Epithelial cell of proximal tubule (primary cell): Measurements from ENCODE around the gene GJA8. TPM values are rescaled to one million over a fixed set of nuclear protein-coding genes. Genes with fewer than 3 reads are reported as not detected.
A peak's percentile ranks its signal among the peaks of the same experiment; 100 is the strongest.
"Not testable (repeated sequence)": the region's sequence is repeated elsewhere in the genome, so short reads cannot be mapped to it uniquely, and the experiment has no call there.

ENCODE experiments used
- DNase-seq: peaks from one replicate; pipeline ENCODE4 v3.0.0-alpha.2; 2011; ENCODE audit warnings: low read depth
- H3K4me3 ChIP-seq: 2 replicates; pipeline ENCODE4 v1.5.1; 2011; ENCODE audit warnings: low read depth, mild to moderate bottlenecking, low read length
- total RNA-seq: library from RNA; depleted of rRNA; stranded (reverse); fragments of >200 nt; gene quantifications from 2 replicates; pipeline ENCODE4 v1.2.3, GENCODE V29; 2015

Gene GJA8
- total RNA-seq, 1 donor from 2014 or later: not detected

DNA sequence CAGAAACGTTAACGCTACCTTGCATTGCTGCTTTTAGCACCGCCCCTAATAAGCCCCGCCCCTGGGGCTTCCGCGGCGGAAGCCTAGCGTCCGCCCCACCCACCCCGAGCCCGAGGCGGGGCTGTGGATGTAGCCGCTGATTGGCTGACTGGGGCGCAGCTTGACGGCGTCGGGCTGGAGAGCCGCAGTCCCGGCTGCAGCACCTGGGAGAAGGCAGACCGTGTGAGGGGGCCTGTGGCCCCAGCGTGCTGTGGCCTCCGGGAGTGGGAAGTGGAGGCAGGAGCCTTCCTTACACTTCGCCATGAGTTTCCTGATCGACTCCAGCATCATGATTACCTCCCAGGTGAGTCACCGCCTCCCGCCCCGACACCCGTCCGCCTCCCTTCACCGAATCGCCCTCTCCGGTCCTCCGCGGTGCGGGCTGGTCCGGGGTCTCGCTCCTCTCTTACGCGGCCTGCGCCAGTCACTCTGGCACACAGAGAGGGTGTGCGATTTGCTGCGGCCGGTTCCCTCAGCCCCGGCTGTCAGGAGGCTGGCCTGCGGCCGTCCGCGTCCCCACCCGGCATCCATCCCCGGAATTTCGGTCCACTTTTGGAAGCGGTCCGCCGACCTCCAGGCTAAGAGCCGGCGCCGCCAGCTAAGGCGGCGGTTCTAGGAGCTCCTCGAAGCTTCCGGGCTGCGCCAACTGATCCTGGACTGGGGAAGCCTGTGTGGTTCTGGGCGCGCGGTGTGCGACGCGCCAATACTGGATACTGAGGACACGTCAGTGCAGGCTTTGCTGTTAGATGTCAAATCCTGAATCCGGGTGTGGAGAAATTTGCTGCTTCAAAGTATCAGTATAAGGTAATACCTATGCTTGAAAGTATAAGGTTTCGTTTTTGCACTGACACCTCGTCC is 25.9 kb downstream of the GJA8 start, which contains the start of gene GPR89B:
Gene GPR89B, plus strand, starts transcription at position 185 of the 897 bp plus-strand sequence. Its CDS starts 117 bp downstream, at position 302.
- peak; percentile 12 for DNase-seq
- H3K4me3 ChIP-seq: peak within 1 kb of the TSS; percentile 77

DNA sequence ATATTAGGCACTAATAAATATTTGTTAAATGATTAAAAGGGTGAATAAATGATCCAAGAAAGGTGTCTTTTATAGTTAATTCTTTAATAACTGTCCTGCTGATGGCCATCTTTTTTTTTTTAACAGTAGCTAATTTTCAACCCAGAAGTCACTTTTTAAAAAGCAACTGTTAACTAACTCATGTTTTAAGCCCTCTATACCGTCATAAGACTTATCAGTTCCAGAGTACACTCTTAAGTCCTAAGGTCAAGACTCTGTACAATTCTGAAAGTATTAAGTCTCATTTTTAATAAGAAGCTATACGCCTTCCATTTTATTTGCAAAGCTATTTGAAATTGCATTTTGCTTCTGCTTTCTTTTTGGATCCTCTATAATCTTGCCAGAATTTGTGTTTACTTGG is 28.5 kb downstream of the GJA8 start:
- not testable (repeated sequence) for DNase-seq, H3K4me3 ChIP-seq

- H3K4me3 ChIP-seq, DNase-seq: not testable (repeated sequence)
Observed at GRCh38 chr1:147935296-147935695, 32.7 kb downstream of the GJA8 start.

DNA sequence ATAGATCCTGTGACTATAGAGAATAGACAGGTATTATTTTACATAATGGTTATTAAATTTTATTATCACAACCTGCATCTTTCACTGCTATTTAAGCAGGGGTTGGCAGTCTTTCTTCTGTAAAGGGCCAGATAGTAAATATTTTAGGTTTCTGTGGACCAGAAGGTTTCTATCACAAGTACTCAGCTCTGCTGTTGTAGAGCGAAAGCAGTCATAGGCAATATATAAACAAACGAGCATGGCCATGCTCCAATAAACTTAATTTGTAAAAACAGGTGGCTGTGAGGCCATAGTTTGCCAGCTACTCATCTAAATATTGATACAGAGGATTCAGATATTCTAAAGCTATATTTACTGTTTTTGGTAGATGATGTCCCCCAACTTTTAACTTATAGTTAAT is 37.9 kb downstream of the GJA8 start:
- not testable (repeated sequence) for H3K4me3 ChIP-seq, DNase-seq

DNA sequence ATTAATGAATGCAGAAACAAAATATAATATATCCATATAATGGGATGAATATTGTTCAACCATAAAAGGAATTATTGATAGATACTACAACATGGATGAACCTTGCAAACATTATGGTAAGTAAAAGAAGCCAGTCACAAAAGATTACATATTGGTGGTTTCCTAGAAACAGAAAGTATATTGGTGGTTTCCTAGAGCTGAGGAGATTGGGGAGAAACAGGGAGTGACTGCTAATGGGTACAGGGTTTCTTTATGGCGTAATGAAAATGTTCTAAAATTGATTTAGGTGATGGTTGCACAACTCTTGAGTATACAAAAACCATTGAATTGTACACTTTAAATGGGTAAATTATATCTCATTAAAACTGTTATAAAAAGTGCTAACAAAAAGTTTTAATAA is 40.0 kb downstream of the GJA8 start:
- not testable (repeated sequence) for DNase-seq, H3K4me3 ChIP-seq

- H3K4me3 ChIP-seq: not testable (repeated sequence)
Observed at GRCh38 chr1:147949517-147949916, 46.9 kb downstream of the GJA8 start.

More at GRCh38 chr1:147949517-147949916, 46.9 kb downstream of the GJA8 start:
- DNase-seq: not testable (repeated sequence)

Other genes with a start within 250 kb of the GJA8 start
- 6.9 and 11.9 TPM in 2 replicates for gene ACP6, start 232.3 kb upstream of the GJA8 start, total RNA-seq
- 1.2 and 2.7 TPM in 2 replicates for gene GJA5, start 142.2 kb upstream of the GJA8 start, total RNA-seq
- 9.1 and 10.6 TPM in 2 replicates for gene GPR89B, start 25.6 kb downstream of the GJA8 start, total RNA-seq
- 2.8 and 3.3 TPM in 2 replicates for gene NBPF11, start 249.5 kb downstream of the GJA8 start, total RNA-seq